ENCODE measurements around the gene ITPR3.

GRCh38 chr6:33742092-33742491 is 121.0 kb downstream of the ITPR3 start:
- TF ChIP-seq POLR2AphosphoS5 (IDR thresholded peaks at IDR 0.05): no peak
- TF ChIP-seq CTCF (IDR thresholded peaks at IDR 0.05): no peak
